ENCODE measurements around the gene COL9A3. TPM values are rescaled to one million over a fixed set of nuclear protein-coding genes. Genes with fewer than 3 reads are reported as not detected.

Gene COL9A3
- total RNA-seq, 1 donor from 2014 or later = 1.1 TPM

GRCh38 chr20:62780204-62780603 lies 36.6 kb upstream of the COL9A3 start:
- TF ChIP-seq CTCF (IDR thresholded peaks at IDR 0.05) = no peak
- no peaks in the 10 kb centered on the region for H3K36me3 ChIP-seq
- H3K4me1 ChIP-seq = peaks cover 2% of the 10 kb centered on the region
- H3K27me3 ChIP-seq = peaks cover 8% of the 10 kb centered on the region
- H3K27ac ChIP-seq = no peak overlapping the region
- no peak overlapping the region for H3K4me3 ChIP-seq
- no peaks in the 10 kb centered on the region for H3K9me3 ChIP-seq
- DNase-seq (no peak), ATAC-seq (no peak)
- intact Hi-C loops (cut with DNase I) = no loop called here

GRCh38 chr20:62780696-62781095 lies 36.2 kb upstream of the COL9A3 start:
- no peak for TF ChIP-seq CTCF (IDR thresholded peaks at IDR 0.05)

GRCh38 chr20:62782149-62782892 lies 34.5 kb upstream of the COL9A3 start:
- Histone ChIP-seq H3K4me1 (peaks cover under 1% of the 10 kb centered on the region), H3K4me3 (no peak overlapping the region), H3K27ac (no peak overlapping the region), H3K9me3 (no peaks in the 10 kb centered on the region), H3K36me3 (no peaks in the 10 kb centered on the region), H3K27me3 (peaks cover 8% of the 10 kb centered on the region)
- ATAC-seq (no peak), DNase-seq (no peak)
- no peak for TF ChIP-seq CTCF (IDR thresholded peaks at IDR 0.05)
- intact Hi-C loops (cut with DNase I) = no loop called here

More at GRCh38 chr20:62780696-62781095, 36.2 kb upstream of the COL9A3 start:
- H3K4me1 ChIP-seq = peaks cover 2% of the 10 kb centered on the region
- ATAC-seq (no peak), DNase-seq (no peak)
- H3K4me3 ChIP-seq = no peak overlapping the region
- no peak overlapping the region for H3K27ac ChIP-seq
- no peaks in the 10 kb centered on the region for H3K9me3 ChIP-seq
- H3K36me3 ChIP-seq = no peaks in the 10 kb centered on the region
- intact Hi-C loops (cut with DNase I) = no loop called here
- peaks cover 8% of the 10 kb centered on the region for H3K27me3 ChIP-seq

GRCh38 chr20:62782893-62783278 lies 34.0 kb upstream of the COL9A3 start:
- intact Hi-C loops (cut with DNase I) = no loop called here

GRCh38 chr20:62784497-62784896 lies 32.4 kb upstream of the COL9A3 start:
- no peak for TF ChIP-seq CTCF (IDR thresholded peaks at IDR 0.05)
- H3K9me3 ChIP-seq = no peaks in the 10 kb centered on the region
- no peak overlapping the region for H3K27ac ChIP-seq
- DNase-seq = no peak
- ATAC-seq = no peak
- peaks cover 8% of the 10 kb centered on the region for H3K27me3 ChIP-seq
- H3K4me3 ChIP-seq = no peak overlapping the region
- intact Hi-C loops (cut with DNase I) = no loop called here
- H3K36me3 ChIP-seq = no peaks in the 10 kb centered on the region
- H3K4me1 ChIP-seq = no peaks in the 10 kb centered on the region

More at GRCh38 chr20:62782893-62783278, 34.0 kb upstream of the COL9A3 start:
- Histone ChIP-seq H3K4me1 (no peaks in the 10 kb centered on the region), H3K4me3 (no peak overlapping the region), H3K27ac (no peak overlapping the region), H3K27me3 (peaks cover 8% of the 10 kb centered on the region), H3K9me3 (no peaks in the 10 kb centered on the region), H3K36me3 (no peaks in the 10 kb centered on the region)
- TF ChIP-seq CTCF (IDR thresholded peaks at IDR 0.05) = no peak
- no peak for ATAC-seq
- DNase-seq = no peak
